ENCODE results near the gene KREMEN1. TPM values are rescaled to one million over a fixed set of nuclear protein-coding genes. Genes with fewer than 3 reads are reported as not detected.

KREMEN1 gene
- total RNA-seq, 1 donor from 2014 or later = 0.20 TPM

Other genes starting within 250 kb of the KREMEN1 start
- 1.5 and 2.0 TPM in 2 replicates for gene ZNRF3, start 189.5 kb upstream of the KREMEN1 start, total RNA-seq
- gene C22orf31, start 11.2 kb upstream of the KREMEN1 start, total RNA-seq = not detected in 2 replicates
- 3.7 and 9.1 TPM in 2 replicates for gene EMID1, start 132.9 kb downstream of the KREMEN1 start, total RNA-seq
- gene RHBDD3, start 194.9 kb downstream of the KREMEN1 start, total RNA-seq = 13.1 and 14.1 TPM in 2 replicates
- gene EWSR1, start 195.2 kb downstream of the KREMEN1 start, total RNA-seq = 115 and 137 TPM in 2 replicates
- 12.6 and 18.3 TPM in 2 replicates for gene GAS2L1, start 233.6 kb downstream of the KREMEN1 start, total RNA-seq
- gene RASL10A, start 242.7 kb downstream of the KREMEN1 start, total RNA-seq = 0.99 and 1.5 TPM in 2 replicates

Measured in lung microvascular endothelial cell (primary cell).